CD1c-positive myeloid dendritic cell (primary cell): Measurements from ENCODE around the gene AGK.
A peak's percentile ranks its signal among the peaks of the same experiment; 100 is the strongest.

Experiments
- DNase-seq: peaks from one replicate; pipeline ENCODE4 v3.0.0-alpha.2; 2016; ENCODE audit errors: extremely low spot score

AGK gene, protein sequence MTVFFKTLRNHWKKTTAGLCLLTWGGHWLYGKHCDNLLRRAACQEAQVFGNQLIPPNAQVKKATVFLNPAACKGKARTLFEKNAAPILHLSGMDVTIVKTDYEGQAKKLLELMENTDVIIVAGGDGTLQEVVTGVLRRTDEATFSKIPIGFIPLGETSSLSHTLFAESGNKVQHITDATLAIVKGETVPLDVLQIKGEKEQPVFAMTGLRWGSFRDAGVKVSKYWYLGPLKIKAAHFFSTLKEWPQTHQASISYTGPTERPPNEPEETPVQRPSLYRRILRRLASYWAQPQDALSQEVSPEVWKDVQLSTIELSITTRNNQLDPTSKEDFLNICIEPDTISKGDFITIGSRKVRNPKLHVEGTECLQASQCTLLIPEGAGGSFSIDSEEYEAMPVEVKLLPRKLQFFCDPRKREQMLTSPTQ

DNA sequence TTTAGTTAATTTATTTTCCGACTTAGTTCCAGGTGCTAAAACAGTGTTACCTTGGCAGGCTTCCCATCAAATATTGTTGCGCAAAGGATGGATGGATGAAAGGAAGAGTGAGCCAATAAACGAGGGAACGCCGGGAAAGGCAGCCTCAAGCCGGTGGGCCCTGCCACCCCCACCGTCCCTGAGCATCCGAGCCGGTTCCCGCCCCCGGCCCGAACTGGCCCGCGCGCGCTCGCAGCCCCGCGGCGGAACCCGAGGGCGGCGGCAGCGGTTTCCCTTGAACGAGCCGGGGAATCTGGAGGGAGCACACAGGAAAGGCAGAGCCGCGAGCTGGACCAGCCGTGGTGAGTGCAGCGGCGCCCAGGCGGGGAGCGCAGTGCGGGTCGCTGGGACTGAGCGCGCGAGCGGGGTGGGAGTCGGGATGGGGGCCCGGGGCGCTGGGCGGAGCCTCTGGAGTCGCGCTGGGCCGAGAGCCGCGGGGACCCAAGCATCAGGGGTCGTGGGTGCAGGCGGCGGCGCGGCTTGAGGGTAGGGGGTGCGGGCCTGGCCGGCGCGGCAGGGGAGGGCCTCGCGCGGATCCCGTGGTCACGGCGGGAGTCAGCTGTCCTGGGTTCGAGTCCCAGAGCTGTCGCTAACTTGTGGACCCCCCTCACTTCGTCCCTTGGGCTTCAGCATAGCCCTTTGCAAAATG lies at the start of gene AGK:
Gene AGK, plus strand, starts transcription at position 317 of the 688 bp plus-strand sequence. CDS start 4,057 bp downstream, outside the sequence.
- peak; percentile 79 for DNase-seq

DNA sequence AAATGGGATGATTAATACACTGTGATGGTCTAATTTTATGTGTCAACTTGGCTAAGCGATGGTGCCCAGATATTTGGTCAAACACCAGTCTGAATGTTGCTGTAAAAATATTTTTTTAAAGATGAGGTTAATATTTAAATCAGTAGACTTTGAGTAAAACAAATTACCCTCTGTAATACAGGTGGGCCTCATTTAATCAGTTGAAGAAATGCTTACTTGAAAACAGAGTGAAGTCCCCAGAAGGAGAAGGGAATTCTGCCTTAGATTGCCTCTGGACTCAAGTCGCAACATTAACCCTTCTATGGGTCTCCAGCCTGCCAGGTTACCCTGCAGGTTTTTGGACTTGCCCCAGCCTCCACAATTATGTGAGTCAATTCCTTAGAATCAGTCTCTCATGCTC lies 49.8 kb upstream of the AGK start:
- no peak for DNase-seq

GRCh38 chr7:141511316-141511675 lies 39.9 kb upstream of the AGK start:
- DNase-seq, result no peak

GRCh38 chr7:141511676-141512396 lies 39.4 kb upstream of the AGK start:
- DNase-seq, result no peak

- no peak for DNase-seq
These were observed 38.6 kb upstream of the AGK start for GRCh38 chr7:141512597-141512996.

GRCh38 chr7:141513720-141514119 lies 37.5 kb upstream of the AGK start:
- no peak for DNase-seq

- no peak for DNase-seq
These were observed 35.3 kb upstream of the AGK start for GRCh38 chr7:141515941-141516340.

DNA sequence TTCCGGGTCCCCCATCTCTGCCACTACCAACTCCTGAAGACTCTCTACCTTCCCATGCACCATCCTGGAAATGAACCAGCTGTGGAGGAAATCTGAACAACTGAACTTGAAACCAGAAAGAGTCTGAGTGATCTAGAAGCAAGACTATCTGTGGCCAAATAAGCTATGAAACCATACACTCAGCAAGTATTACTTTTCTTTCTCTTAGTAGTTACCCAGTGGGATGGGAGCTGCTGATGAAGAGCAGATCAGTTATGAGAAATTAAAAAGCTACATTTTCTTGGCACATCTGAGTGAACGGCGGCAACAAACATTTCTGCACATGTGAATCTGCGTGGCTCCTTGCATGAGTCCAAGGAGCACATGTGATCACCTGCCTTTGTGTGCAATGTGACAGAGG lies 31.6 kb upstream of the AGK start:
- no peak for DNase-seq

DNA sequence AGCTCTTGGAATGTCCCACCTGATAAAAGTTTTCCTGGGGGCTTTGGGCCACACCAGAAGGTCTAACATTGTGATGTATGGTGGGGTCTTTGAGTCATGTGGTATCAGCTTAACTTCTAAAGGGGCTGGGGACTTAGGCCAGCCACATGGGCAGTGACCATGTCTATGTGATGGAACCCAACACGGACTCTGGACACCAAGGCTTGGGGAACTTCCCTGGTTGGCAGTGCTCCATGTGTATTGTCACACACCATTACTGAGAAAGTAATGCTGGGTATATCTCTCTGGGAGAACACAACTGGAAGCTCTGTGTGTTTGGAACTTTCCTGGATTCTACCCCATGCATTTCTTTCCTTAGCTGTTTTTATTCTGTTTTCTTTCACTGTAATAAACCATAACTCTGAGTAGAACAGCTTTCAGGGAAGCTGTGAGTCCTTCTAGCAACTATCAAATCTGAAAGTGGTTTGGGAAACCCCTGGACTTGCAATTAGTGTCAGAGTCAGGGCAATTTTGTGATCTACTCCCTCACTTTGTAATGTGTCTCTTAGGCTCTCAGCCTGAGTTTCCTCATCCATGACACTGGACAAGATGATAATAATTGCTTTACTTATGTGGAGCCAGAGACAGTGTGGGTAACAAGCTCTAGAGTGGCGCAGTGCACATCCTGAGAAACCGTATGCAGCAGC lies 28.4 kb upstream of the AGK start:
- DNase-seq, result no peak

DNA sequence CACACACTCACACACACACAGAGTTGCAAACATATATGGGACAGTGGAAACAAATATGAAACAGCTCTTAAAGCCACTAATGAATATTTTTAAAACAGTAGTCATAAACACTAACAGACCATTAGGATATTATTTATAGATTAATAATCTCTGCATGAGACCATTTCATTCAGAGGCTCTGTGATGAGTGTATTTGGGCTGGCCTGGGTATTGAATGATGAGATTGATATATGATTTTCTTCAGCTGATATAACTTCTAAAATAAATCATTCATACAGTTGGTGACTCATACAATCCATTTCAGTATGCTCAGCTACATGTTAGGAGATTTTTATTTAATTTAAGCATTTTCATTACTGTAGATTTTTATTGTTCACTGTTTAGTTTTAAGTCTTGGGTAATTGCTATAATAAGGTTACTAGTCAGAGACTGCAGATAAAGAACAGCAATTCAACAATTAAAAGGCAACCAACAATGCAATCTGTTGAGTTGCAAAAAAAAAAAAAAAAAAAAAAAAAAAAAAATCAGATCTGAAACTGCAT lies 25.2 kb upstream of the AGK start:
- DNase-seq, result no peak

DNA sequence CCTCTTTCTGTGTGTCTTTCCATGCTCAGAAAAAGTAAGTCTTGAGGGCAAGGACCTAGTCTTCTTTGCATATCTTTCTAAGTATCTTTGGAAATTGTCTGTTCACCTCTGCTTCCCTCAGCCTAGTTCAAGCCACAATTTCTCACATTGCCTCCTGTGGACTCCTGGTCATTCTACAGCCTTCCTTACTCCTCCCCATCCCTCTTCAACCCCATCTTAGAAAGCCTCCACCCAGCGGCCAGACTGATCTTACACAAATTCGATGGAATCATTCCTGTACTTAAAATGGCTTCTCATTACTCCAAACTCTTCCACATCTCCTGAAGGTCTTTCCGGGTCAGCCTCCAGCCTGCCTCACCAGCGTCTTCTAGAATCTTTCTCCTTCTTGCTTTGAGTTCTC lies 24.1 kb upstream of the AGK start:
- DNase-seq, result no peak

DNA sequence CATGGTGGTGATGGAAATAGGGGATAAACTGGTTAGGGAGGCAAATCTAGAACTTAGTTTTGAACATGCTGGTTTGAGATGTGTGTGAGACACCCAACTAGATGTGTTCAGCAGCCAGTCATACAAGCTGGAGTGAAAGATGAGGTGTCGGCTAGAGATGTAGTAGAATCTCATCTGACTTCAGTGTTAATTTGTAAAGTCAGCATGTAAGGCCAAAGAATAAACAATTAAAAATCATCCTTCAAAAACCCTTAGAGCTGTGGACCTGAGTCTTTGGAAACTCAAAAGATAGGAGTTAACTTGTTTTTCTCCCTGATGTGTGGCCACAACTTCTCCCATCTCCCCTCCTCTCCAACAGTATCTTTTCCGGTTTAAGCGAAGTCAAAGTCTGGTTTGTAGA lies 22.8 kb upstream of the AGK start:
- DNase-seq, result no peak

DNA sequence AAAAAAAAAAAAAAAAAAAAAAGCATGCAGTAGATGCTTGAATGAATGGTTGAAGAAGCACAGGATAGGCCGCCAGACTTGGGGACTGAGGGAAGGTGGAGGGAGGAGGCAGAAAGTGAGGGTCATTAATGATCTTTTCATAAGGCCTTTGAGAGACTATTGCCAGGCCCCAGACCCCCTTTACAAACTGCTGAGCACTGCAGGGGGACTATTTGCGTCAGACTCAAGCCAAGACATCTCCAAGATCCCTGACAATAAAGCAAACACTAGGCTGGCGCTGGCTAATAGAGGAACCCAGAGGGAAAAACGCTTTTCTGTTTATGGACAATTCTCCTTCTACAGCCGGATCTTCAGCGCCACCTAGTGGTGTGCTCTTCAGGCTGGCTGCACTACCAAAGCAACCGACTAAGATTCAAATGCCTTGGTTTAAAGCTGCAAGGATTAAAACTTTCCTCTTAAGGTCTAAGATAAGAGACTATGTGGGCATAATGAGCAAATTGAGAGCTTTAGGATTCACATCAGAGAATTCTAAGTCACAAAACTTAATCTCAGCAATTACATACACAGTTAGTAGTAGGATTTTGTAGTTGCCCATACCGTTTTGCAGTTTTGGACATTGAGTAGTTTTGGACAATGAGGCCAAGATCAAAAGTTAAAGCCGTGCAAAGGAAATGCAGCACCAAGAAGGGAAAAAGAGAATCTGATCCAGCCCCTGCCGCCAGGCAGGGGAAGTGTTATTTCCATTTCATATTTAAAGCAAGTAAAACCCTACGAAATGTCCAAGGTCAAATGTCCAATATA lies 17.9 kb upstream of the AGK start:
- peak; percentile 75 for DNase-seq

DNA sequence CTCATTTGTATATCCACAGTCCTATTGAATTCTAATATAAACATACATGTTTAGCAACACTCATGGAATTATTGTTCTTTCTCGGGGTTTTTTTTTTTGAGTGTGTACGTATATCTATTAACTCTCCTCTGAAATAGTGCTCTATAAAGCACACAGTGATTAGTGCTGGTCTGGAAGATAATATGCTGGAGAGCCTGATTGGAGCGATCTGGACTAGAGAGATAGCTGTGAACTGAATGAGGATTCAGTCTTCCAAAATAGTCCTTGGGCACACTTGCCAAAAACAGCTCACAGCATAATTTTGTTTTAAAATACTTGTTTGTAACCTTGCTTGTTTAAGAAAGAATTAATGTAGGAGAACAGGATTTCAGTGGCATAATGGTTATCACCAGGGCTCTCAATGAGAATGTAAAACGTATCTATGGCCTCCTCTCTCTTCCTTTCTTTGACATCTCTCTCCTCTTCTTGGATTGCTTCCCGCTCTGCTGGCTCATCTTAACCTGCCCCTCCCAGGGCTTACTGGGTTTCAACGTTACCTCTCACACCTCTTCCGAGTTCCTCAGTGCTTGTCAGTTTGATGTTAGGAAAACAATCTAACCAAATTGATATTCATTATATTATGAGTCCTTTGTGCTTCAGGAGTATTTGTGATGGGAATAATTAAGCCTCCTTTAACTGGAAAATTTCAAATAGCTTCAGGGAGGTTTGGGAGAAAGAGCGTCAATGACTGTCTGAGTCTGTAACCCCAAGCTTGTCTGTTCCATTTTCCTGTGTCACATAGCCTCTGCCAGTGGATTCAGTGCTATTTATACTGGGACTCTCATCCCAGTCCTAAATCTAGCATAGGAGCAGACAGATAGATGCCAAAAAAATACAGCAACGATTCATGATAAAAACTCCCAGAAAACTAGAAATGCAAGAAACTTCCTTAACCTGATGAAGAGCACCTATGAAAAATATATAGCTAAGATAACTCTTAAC lies 16.2 kb upstream of the AGK start:
- no peak for DNase-seq

DNA sequence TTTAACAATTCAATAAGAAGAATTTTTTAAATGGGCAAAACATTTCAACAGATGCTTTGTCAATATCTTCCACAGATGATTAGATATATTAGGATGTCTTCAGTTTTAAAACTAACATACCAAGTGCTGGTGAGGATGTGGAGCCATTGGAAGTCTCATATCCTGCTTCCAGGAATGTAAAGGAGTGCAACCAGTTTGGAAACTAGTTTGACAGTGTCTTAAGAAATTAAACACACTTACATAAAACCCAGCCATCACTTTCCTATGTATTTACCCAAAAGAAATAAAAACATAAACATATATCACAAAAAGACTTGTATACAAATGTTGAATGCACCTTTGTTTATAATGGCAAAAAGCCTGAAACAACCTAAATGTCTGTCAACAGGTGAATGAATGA lies 13.3 kb upstream of the AGK start:
- no peak for DNase-seq

DNA sequence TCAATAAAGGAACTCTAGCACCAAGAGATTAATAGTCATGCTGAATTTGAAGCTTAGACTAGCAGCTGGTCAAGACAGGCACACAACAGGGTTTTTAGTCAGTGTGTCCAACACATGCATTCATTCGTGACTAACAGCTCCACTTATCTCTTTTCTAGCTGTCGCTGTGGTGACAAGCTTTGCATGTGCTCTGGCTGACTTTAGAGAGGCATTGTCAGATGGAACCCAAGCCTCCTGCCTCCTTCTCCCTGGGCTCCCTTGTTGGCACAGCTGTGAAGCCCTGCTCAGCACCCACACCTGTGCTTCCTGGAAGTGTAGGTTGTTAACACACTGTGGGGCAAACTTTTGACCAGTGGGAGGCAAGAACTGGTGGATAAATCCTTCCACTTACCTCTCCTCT lies 9.8 kb upstream of the AGK start:
- DNase-seq, result no peak

DNA sequence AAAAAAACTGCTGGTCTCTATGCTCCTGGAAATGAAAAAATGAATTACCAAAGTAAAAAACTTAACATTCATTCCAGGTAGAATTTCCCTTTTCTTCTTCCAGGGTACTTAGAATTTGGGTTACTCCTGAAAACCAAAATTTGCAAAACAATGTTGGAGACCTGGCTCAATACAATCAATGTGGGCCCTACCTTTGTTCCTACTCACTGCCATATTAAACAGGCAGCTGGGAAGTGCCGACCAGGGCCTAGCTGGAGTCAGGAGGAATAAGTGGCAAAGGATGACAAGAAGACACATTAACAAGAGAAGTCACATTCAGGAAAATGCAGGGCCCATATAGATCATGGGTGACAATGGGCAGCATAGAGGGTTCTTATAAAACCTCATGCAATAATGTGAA lies 6.4 kb upstream of the AGK start:
- DNase-seq, result no peak

GRCh38 chr7:141549582-141549981 lies 1.6 kb upstream of the AGK start:
- DNase-seq, result peak; percentile 12

DNA sequence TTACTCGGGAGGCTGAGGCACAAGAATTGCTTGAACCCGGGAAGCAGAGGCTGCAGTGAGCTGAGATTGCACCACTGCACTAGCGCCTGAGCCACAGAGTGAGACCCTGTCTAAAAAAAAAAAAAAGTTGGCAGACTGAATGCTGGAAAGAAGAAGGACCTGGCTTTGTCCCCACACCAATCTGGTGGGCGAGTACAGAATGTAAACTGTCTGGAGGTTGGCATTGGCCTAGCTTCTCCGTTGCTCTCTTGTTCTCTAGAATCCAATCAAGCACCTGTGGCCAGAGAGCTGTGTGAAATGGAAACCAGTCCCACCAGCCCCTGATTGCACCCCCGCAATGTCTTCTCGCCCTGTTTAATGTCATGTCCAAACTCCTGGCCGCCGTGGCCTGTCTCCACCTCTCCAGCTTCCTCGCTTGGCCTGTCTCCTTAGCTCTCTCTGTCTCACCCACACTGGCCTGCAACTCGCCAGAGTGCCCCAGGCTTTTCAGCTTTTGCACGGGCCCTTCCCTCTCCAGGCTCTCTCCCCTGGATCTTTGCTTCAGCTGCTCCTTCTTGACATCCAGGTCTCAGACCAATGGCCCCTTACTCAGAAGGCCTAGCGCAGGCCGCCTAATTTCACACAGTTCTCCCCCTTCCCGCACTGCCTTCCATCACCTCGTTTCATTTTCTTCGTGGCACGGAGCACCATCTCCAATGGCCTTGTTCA lies 670 bp upstream of the AGK start:
- no peak for DNase-seq
